MM.1S (cell line): ENCODE measurements around the gene TSPO2.

Source experiments
- EZH2 ChIP-seq: fragments of 300-600 bp; sonication (generic); optimal IDR thresholded peaks from 2 replicates; pipeline ENCODE3; 2017; ENCODE audit warnings: low read depth, mild to moderate bottlenecking, antibody characterized with exemption, low read length, mixed read lengths
- EZH2phosphoT487 ChIP-seq: fragments of 300-600 bp; sonication (generic); IDR thresholded peaks from 2 replicates; pipeline ENCODE4 v1.6.1; 2018; ENCODE audit warnings: antibody characterized with exemption, low read length
- TF ChIP-seq, protein P1 (sequence below): fragments of 300-600 bp; sonication (generic); IDR thresholded peaks from 2 replicates; pipeline ENCODE4 v1.5.1; 2016; ENCODE audit warnings: antibody characterized with exemption, low read length, mixed read lengths

DNA sequence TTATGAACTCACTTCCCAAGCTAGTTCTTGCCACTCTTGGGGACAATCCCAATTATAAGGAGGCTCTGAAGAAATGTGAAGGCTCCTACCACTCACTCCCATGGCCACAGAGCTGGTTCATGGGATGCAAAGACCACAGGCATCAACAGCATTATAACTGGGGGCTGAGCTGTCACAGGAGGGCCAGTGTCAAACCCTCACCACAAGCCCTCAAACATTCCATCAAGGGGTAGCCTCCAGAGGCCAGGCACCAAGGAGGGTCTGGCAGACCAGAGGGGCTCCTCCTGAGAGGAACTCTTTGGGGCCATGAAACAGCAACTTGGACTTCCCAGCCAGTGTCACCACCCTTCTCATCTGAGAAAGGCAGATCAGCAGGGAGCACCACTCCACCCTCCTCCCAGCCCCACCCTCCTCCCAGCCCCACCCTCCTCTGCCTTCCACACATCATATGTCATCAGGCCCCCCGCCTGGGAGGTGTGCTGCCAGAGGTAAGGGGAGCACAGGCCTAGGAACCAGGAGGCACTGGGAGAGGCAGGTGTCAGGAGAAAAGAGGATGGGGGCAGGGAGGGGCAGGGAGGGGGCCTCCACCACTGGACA, 1.2 kb upstream of the TSPO2 start:
- TF ChIP-seq, protein P1, sequence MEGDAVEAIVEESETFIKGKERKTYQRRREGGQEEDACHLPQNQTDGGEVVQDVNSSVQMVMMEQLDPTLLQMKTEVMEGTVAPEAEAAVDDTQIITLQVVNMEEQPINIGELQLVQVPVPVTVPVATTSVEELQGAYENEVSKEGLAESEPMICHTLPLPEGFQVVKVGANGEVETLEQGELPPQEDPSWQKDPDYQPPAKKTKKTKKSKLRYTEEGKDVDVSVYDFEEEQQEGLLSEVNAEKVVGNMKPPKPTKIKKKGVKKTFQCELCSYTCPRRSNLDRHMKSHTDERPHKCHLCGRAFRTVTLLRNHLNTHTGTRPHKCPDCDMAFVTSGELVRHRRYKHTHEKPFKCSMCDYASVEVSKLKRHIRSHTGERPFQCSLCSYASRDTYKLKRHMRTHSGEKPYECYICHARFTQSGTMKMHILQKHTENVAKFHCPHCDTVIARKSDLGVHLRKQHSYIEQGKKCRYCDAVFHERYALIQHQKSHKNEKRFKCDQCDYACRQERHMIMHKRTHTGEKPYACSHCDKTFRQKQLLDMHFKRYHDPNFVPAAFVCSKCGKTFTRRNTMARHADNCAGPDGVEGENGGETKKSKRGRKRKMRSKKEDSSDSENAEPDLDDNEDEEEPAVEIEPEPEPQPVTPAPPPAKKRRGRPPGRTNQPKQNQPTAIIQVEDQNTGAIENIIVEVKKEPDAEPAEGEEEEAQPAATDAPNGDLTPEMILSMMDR: no peak
- TF ChIP-seq EZH2: no peak
- no peak for TF ChIP-seq EZH2phosphoT487
